Type B pancreatic cell (in vitro differentiated cells): ENCODE measurements around the gene NUPR1. TPM values are rescaled to one million over a fixed set of nuclear protein-coding genes. Genes with fewer than 3 reads are reported as not detected.

Source experiments
- DNase-seq: peaks from one replicate; pipeline ENCODE4 v3.0.0; 2021; ENCODE audit warnings: mixed read lengths; ENCODE audit not compliant: unreplicated experiment; ENCODE audit errors: extremely low spot score
- H3K27ac Mint-ChIP-seq: 2 replicates; pipeline ENCODE4 v1.8.0; 2021; ENCODE audit warnings: mild to moderate bottlenecking, mixed read lengths
- H3K27me3 Mint-ChIP-seq: 2 replicates; pipeline ENCODE4 v1.8.0; 2021; ENCODE audit warnings: mixed read lengths
- H3K36me3 Mint-ChIP-seq: 2 replicates; pipeline ENCODE4 v1.8.0; 2021; ENCODE audit warnings: mixed read lengths
- H3K4me1 Mint-ChIP-seq: one replicate; pipeline ENCODE4 v1.8.0; 2021; ENCODE audit warnings: mixed read lengths; ENCODE audit not compliant: unreplicated experiment
- H3K4me3 Mint-ChIP-seq: 2 replicates; pipeline ENCODE4 v1.8.0; 2021; ENCODE audit warnings: mild to moderate bottlenecking, mixed read lengths
- H3K9me3 Mint-ChIP-seq: 2 replicates; pipeline ENCODE4 v1.8.0; 2021; ENCODE audit warnings: mixed read lengths
- CTCF ChIP-seq: fragments of 200-600 bp; sonication (generic); conservative IDR thresholded peaks from 2 replicates; pipeline ENCODE4 v1.5.0; 2021; ENCODE audit warnings: antibody characterized with exemption, mild to moderate bottlenecking
- total RNA-seq: library from RNA; stranded (reverse); gene quantifications from 2 replicates; pipeline ENCODE4 v1.2.1, GENCODE V29; 2021; ENCODE audit warnings: low replicate concordance

Gene NUPR1
- total RNA-seq, 1 donor from 2014 or later: 1.2 TPM

- TF ChIP-seq CTCF: no peak
- Mint-ChIP-seq H3K36me3 (peaks cover 5% of the 10 kb centered on the region), H3K4me1 (peaks cover 22% of the 10 kb centered on the region), H3K27ac (no peak overlapping the region), H3K4me3 (no peak overlapping the region), H3K27me3 (no peaks in the 10 kb centered on the region), H3K9me3 (no peaks in the 10 kb centered on the region)
- DNase-seq: no peak
These were observed 36.8 kb upstream of the NUPR1 start for GRCh38 chr16:28575446-28576109.

GRCh38 chr16:28574925-28575324 is 36.2 kb upstream of the NUPR1 start:
- DNase-seq: no peak
- Mint-ChIP-seq H3K36me3 (peaks cover 5% of the 10 kb centered on the region), H3K4me1 (peaks cover 22% of the 10 kb centered on the region), H3K27me3 (no peaks in the 10 kb centered on the region), H3K27ac (no peak overlapping the region), H3K4me3 (no peak overlapping the region), H3K9me3 (no peaks in the 10 kb centered on the region)
- TF ChIP-seq CTCF: no peak

GRCh38 chr16:28573738-28574718 is 35.3 kb upstream of the NUPR1 start:
- H3K36me3 Mint-ChIP-seq: peaks cover 7% of the 10 kb centered on the region
- no peak overlapping the region for H3K27ac Mint-ChIP-seq
- H3K9me3 Mint-ChIP-seq: no peaks in the 10 kb centered on the region
- no peak for TF ChIP-seq CTCF
- peaks cover 22% of the 10 kb centered on the region for H3K4me1 Mint-ChIP-seq
- no peak for DNase-seq
- H3K4me3 Mint-ChIP-seq: no peak overlapping the region
- H3K27me3 Mint-ChIP-seq: no peaks in the 10 kb centered on the region

GRCh38 chr16:28572696-28573510 is 34.1 kb upstream of the NUPR1 start:
- Mint-ChIP-seq H3K27me3 (no peaks in the 10 kb centered on the region), H3K27ac (peak overlapping the region; percentile 11), H3K4me1 (peaks cover 22% of the 10 kb centered on the region), H3K36me3 (peaks cover 4% of the 10 kb centered on the region), H3K9me3 (no peaks in the 10 kb centered on the region), H3K4me3 (peak overlapping the region; percentile 31)
- TF ChIP-seq CTCF: no peak
- DNase-seq: no peak

- Mint-ChIP-seq H3K4me1 (peaks cover 22% of the 10 kb centered on the region), H3K27ac (no peak overlapping the region), H3K27me3 (no peaks in the 10 kb centered on the region), H3K4me3 (no peak overlapping the region), H3K36me3 (peaks cover 22% of the 10 kb centered on the region), H3K9me3 (peaks cover 9% of the 10 kb centered on the region)
- no peak for TF ChIP-seq CTCF
- DNase-seq: no peak
These were observed 31.4 kb upstream of the NUPR1 start for GRCh38 chr16:28569968-28570752.
